Middle frontal gyrus (tissue), 1 donor: ENCODE results near the gene SRBD1.

Experiments
- DNase-seq: peaks from one replicate; pipeline ENCODE4 v3.0.0-alpha.2; 2015; ENCODE audit warnings: low spot score; ENCODE audit errors: extremely low spot score

The SRBD1 gene

DNA sequence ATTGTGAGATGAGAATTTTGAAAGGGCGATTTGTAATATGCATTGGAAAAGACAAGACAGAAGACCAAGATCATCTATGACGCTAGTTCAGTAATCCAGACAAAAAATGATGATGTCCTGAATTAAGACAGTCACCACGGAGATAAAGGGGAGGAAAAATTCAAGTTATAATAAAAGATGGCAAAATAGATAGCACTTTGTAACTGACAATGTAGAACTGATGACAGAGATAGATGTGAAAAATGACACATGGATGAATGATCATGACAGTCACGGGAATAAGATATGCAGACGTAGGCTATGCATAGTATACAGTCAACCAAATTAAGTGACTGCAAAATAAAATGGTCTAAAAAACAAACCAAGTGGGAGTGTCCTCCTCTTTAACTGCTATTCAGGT lies 59.2 kb downstream of the SRBD1 start:
- no peak for DNase-seq

DNA sequence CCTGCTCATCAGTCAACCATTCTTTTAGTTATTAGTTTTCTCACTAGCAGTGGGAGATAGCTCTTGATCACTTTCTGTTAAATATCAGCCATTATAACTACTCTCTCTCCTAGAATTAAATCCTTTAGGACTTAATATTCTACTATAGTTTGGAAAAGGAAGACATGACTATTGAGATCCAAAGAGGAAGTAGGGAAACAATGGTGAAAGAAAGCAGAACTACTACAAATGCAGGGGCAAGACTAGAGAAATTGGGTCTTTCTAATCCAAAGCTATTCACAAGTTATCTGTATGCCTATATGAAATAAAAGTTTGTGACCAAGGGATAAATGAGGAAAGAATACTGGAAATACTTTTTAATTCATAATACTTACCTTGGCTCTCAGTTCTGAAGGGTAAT lies 65.1 kb downstream of the SRBD1 start:
- DNase-seq = no peak

DNA sequence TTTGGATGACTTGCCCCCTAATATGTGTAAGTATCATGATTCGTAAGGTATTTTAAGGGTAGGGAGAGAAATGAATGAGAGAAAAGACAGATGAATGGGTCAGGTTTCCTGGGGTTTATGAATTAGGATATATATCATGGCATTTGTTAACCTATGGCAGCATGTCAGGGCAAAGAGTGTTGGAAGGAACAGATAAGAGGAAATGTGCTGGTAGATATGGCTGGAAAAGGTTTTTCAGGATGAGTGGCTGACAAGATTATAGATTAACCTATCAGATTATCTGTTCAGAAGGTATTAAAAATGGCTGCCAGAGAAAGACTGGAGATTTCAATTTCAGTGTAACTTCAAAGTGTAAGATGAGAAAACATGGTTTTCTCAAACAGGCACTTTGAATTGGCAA lies 67.8 kb downstream of the SRBD1 start:
- no peak for DNase-seq

DNA sequence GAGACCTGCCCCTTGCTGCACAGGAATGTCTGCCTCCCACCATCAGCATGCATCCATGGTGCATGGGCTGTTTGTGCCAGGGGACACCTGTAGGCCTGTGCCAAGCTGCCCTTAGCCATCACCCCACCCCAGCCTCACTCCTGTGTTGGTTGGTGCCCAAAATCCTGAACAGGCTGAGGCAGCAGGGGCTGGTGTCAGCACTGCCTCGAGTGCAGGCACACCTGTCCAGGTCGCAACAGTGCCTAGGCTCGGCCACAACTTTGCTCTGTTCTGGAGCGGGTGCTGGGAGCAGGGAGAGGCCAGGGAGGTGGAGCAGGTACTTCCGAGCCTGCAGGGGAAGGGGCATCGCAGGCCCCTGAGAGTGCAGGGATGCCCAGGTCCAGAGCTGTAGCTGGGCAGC lies 69.1 kb downstream of the SRBD1 start:
- no peak for DNase-seq

DNA sequence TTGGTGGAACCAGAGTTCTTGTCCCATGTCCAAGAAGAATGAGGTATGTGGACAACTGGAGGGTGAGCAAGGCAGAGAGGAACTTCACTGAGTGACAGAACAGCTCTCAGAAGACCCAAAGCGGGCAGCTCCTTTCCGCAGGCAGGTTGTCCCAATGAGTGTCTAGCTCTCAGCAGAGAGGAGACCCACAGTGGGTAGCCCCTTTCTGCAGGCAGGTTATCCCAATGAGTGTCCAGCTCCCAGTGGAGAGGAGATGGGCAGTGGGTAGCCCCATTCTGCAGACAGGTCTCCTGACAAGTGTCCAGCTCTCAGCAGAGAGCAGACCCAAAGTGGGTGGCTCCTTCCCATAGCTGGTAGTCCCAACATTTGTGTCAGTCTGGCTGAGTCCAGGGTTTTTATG lies 69.6 kb downstream of the SRBD1 start:
- no peak for DNase-seq

DNA sequence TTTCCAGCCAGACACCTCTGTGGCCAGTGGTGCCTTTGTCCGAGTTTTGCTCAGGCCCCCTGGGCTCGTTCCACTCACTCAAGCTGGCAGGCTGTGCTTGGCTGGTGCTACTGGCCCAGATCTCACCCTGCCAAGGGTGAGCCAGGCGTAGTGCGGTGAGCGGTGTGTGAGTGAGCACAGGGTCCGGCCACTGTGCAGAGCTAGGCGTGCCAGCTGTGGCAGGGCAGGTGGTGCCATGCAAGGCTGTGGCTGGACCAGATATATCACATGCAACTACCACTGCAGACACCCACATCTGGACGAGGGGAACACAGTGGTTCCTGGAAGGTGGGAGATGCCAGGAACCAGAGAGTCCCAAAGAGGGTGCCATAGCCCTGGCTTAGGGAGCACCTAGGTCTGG lies 70.1 kb downstream of the SRBD1 start:
- DNase-seq = no peak

DNA sequence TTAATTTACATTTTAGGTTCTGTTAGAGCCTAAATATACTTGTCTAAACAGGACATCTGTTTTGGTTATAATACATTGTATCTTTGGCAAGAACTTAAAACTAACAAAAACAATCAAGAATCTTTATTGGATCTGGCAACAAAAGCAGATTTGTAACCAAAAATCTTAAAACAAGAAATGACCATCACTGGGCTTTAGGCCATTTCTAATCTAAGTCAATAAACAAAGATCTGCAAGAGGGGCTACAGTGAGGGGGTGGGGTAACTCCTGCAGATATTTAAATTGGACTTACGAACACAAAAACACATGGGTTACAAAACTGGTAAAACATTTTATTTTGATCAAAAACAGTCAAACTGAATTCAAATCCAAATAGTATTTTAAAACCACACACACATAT lies 77.3 kb downstream of the SRBD1 start:
- no peak for DNase-seq

DNA sequence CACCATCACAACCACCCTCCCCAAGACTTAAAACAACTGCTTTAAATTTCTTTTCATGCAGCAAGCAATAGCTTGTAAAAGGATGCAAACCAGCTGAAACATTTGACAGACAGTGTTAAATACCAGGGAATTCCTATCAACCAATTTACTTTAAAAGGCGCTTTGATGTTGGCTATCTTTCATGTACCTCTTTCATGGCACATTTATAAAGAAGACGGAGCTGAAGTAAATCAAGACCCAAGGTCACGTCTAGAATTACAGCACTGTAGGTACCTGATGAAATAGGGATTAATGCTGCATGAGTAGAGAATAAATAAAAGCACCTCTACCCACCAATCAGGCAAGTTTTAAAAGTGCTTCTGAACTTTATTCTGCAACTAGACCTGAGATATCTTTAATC lies 78.9 kb downstream of the SRBD1 start:
- DNase-seq = no peak

DNA sequence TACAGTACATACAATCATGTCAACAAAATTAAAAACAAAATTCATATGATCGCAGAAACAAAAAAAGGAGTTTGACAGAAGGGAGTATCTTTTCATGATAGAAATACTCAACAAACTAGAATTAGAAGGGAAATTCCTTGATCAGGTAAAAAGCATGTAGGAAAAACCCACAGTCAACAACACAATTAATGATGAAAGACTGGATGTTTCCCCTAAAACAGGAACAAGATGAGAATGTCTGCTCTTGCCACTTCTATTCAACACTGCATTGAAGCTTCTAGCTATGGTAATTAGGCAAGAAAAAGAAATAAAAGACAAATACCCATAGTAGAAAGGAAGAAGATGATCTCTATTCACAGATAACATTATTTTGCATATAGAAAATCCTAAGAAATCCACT lies 87.1 kb downstream of the SRBD1 start:
- no peak for DNase-seq

DNA sequence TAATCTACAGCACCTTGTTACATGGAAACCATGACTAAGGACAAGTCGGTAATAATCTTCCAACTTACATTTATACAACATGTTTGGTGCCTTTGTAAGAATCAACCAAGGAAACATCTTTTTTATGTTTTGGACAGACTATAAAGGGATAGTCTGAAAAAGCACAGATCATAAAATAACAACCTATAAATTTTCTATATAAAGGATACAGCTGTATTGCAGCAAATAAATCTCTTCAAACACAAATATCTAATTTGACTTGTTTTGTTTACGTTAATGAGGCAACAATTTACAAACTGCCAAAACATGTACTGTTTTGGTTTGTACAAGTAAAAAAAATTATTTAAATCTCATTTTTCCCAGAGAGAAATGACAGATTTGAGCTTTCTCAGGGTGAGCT lies 92.5 kb downstream of the SRBD1 start:
- no peak for DNase-seq

DNA sequence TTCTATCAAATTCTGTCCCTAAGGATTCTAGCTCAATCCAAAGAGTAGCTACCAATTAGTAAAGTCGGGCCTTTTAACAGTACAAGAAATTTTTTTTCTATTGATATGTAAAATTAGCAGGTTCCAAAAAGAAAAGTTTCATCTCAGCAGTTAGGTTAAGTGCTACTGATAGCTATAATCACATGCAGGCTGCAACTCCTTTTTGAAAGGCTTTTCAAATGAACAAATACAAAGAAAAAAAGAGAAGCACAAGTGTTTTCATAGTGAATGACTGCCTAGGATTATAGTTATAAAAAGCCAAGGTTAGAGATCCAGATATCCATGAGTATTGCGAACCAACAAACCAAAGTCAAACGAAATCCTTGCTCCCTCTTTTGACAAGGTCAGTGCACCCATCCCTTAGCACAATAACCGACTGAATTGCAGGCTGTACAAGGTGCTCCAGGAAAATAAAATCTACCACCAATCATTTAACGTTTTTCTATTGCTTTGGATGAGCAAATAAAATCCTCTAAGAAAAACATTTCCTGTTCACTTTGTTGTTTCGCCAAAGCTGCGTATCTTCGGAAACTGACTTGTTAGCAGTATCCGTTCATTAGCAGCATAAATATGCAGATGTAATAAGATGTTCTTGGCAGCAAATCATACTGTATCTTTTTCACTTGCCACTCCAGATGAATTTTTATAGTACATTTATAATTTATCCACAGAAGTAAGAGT lies 100.2 kb downstream of the SRBD1 start:
- DNase-seq = no peak

DNA sequence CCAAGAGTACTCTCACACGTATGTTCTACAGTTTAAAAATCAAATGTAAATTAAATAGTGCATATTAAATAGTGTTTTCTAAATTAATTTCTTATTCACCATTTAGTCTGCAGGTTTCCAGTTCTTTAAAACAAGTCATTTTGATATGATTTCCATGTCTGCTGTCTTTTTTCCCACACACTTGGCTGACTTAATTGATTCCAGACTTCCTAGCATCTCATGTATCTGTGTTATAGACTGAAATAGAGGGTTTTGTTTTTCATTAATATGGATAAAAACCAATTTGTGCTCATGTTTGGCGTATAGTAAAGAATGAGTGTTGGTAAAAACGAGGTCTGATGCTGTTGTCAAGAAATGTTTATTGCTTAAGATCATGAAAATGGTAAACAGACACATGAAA lies 104.3 kb downstream of the SRBD1 start:
- no peak for DNase-seq

DNA sequence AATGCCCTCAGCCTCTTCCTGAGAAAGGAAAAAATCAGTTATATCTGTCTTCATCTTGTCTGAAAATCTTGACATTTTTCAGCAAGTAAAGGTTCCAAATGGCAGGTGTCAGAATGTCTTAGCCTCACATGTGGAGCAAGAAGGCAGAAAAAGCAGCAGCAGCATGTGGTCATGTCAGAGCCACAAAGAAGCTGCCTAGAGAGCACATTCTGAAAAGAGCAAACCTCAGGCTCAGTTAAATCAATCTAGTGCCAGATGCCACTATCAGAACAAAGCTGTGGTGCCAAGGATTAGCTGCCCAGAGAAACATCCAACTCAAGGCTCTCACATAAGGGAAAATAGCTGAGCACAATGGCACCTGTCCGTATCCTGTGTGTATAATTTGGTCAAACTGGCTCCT lies 105.9 kb downstream of the SRBD1 start:
- no peak for DNase-seq

DNA sequence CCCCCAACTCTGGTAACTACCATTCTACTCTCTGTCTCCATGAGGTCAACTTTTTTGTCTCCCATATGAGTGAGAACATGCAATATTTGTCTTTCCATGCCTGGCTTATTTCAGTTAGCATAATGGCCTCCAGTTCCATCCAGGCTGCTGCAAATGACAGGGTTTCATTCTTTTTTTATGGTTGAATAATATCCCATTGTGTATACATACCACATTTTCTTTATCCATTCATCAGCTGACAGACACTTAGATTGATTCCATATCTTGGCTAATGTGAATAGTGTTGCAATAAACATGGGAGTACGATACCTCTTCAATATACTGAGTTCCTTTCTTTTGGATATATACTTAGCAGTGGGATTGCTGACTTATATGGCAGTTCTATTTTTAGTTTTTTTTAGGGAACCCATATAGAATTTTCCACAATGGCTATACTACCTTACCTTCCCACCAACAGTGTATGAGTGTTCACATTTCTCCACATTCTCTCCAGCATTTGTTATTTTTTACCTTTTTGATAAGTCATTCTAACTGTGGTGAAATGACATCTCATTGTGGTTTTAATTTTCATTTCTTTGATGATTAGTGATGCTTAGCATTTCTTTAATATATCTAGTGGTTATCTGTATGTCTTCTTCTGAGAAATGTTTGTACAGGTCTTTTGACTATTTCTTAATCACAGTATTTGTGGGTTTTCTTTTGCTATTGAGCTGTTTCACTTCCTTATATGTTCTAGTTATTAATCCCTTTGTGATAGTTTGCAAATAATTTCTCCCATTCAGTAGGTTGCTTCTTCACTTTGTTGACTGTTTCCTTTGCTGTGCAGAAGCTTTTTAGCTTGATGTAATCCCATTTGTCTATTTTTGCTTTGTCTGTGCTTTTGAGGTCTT lies 112.2 kb downstream of the SRBD1 start:
- DNase-seq = no peak

DNA sequence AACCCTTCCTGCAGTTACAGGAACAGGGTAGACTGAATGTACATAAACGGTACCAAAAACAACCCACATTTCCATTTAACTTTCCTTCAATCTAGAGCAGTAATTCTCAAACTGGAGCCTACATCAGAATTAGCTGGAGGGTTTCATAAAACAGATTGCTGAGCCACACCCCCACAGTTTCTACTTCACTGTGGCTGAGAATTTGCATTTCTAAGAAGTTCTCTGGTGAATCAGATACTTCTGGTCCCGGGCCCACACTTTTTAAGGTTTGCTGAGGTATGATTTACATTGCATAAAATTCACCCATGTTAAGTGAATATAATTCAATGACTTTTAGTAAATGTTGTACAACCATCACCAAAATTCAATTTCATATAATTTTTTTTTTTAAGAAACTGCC lies 113.7 kb downstream of the SRBD1 start:
- DNase-seq = no peak

DNA sequence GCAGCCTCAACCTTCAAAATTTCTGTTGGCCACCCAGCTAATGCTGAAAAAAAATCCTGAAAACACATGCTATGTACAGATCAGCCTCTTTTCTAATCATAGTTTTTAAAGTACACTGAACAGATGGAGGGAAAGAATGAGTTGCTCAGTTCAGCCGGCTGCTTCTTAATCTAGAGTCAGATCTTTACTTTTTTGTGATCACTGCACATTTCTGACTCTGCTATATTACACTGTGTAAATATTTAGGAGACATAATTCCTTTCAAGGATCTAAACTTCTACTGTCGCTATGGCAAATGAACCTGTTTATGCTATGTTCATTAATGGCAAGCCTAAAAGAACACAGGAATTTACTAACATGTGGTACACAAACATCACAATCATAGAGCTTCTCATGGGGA lies 114.2 kb downstream of the SRBD1 start:
- DNase-seq = no peak

DNA sequence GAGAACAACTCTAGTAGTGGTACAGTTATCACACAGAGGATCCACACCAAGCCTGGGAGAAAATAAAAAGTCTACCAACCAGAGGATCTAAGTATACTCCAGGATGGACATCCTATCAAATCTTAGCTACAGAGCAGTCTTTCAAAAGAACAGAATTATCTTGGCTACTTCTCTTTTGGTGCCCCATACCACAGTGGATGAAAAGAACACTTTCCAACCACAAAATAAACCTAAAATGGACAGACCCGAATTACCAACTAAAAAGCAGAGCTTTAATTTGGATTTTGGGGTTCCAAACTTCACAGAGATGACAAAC lies 116.1 kb downstream of the SRBD1 start:
- no peak for DNase-seq

DNA sequence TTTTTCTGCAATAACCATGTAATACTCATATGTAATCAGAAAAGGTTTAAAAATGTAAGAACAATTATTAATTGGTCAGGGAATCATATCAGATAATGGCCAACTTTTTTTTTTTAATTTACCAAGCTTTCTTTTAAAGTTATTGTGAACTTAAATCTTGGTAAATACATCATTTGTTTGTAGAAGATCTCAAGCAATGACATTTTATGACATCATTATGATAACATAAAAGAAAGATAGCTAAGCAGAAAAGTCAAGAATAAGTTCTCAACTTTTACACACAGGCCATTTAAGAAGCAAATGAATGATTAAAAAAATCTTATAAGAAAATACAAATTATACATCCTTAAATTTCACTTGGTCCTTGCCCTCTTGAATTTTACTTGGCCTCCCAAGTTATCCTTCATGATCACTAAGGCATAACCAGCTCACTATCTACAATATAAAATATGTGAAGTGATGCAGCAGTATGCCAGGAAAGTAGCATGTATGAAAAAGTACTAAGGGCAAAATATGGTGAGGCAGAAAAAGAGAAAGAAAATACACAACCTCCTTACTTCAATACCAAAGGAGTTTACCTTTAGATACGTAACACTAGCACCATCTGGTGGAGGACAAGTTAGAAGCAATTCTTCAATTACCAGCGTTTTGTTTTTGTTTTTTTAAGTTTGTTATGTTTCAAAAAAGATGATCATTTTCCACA lies 116.6 kb downstream of the SRBD1 start:
- peak; percentile 22 for DNase-seq

DNA sequence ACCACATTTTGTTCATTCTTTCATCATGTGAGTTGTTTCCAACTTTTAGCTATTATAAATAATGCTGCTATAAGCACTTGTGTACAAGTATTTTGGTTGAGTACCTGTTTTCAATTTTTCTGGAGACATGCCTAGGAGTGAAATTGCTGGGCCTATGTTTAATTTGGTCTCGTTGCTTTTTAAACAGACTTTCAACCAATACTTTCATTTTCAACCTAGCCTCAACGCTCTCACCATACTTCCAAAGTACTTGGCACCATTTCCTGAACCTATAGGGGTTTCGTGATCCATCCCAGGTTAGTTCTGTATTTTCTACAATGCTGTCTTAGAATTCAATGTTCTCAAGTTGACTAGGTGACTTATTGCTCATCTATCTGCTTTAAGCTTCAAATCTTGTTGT lies 126.1 kb downstream of the SRBD1 start:
- no peak for DNase-seq

DNA sequence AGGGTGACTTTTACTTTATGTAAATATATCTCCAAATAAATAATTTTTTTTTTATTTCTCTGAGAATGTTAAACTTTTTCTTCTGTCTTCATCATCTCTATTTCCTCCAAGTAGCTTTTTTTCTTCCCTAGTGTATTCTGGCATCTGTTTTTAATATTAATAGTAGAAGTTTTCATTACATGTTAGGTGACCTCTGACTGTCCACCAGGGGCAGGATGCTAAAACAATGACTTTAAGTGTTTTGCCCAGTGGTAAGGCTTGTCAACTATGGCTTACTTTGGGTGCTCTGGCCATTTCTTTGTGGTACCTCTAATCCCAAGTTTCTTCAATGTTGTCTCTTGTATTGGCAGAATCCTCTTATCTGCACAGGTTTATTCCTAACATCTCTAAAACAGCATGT lies 127.1 kb downstream of the SRBD1 start:
- no peak for DNase-seq

DNA sequence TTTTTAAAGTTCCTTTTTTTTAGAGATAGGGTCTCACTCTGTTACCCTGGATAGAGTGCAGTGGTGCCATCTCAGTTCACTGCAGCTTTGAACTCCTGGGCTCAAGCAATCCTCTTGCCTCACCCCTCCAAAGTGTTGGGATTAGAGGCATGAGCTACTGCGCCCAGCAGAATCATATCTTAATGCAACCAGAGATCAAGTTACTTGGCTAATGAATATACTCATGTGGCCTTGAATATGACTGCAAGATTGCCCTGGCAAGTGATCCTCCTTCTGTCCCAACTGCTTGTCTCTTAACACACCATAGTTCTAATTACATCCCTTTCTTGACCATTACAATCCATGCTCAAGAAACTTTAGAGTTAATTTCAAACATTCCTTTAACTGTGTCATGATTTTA lies 133.5 kb downstream of the SRBD1 start:
- no peak for DNase-seq

DNA sequence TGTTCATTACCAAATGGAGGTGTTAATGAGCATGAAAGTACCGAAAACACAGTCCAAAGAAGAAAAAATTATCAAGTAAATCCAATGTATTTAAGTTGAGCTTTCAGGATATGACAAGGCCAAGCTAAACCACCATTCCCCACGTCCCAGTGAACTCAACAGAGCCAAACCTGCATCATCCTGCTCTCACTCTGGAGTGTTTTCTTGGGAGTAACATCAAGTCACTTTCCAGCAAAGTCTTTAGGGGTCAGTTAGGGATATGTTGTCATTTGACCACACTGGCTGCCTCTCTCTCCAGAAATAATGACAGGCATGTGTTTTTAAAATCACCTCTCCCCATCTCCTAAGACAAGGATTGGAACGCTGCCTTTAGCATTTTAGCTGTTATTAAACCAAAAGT lies 140.5 kb downstream of the SRBD1 start:
- DNase-seq = no peak
